ENCODE measurements around the gene RABGAP1.

The RABGAP1 gene

DNA sequence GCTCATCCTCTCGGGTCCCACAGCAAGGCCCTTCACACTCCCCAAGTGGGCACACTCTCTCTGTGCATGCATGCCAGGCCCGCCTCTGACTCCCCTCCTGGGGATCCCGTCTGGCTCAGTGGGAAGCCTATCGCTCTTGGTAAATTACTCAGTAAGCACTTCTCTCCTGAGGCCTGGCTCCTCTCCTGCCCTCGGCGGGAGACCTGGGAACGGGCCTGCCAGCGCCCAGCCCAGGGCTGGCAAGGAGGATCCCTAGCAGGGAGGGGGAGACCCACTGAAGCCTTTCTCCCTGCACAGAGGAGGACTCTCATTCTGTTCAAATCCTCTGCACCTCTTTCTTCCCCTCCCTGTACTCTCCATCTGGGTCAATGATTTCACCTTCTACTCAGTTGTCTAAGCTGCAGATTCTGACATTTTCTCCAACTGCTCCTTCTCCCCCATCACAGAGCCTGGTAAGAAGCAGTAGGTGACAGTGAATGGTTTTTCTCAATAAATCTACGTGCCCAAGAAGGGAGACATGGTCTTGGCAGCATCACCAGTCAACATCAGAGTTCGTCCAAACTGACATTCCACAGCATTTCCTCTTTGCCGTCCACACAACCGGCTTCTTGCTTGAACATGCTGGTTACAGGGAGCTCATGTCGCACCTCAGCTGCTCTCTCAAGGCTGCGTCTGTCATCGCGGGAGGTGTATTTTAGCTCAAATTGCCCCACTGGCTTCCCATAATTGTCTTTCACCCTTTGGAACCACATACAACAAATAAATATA, 174.5 kb downstream of the RABGAP1 start:
- DNase-seq: no peak

DNA sequence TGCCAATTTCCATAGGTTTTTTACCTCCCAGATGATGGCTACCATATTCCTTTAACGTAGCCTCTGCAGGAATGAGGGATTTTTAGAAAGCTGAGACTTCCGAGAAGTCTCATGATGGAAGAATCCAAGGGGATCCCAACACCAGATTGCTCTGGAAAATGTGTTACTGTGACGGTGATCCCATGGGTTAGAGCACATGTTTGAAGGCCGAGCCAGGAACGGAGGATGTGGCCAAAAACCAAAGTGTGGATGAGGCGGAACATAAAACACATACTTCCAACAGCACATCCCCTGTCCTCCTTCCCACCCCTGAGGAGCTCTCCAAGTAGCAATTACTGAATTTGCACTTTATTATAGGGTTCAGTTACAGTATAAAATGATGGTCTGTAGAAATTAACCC, 175.2 kb downstream of the RABGAP1 start:
- DNase-seq: no peak

DNA sequence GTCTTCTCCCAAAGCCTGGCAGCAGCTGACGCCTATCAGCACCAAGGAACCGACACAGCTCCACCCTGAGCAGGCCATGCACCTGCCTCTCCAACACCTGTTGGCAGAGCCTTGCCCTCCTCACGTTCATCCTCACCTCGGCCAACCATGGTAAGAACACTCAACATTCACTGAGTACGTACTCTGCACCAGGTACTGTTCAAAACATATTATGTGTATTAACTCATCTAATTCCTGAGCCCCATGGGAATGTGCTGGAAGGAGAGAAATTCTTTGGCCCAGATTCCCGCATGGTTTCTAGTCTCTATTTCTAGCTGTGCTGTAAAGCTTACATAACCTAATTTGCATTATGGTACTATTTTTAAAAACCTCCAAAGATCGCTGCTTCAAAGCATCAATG, 178.7 kb downstream of the RABGAP1 start:
- no peak for DNase-seq

DNA sequence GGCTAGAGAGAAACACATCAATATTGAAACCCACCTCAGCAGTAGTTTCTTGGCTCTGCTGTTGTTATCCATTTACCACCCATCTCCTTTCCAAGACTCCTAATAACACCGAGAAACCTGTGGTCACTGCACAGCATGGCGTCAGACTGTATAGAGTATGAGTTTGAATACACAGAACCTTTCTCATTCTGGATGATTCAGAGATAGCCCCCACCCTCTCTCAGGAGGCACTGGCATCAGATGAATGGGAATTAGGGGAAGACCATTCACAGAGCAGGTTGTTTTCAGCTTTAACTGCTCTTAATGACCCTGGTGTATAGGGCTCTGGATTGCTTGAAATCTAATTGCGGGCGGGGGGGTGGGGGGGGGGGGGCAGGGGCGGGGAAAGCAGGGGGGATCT, 179.3 kb downstream of the RABGAP1 start:
- DNase-seq: no peak

DNA sequence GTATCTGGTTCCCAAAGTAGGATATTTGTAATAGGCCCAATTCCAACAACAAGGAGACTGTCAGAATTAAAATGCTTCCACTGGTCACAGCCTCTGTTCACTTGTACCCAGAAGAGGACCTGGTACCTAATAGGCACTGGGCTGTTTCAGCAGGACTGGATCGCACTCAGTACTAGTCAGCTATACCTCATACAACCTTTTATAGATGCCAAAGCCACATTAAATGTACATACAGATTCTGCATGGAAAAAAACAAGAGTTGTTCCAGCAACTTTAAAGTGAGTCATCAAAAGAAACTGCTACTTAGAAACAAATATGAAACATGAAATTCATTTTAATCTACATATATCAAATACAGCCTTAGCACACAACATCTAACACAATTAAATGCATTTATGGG, 180.1 kb downstream of the RABGAP1 start:
- no peak for DNase-seq

DNA sequence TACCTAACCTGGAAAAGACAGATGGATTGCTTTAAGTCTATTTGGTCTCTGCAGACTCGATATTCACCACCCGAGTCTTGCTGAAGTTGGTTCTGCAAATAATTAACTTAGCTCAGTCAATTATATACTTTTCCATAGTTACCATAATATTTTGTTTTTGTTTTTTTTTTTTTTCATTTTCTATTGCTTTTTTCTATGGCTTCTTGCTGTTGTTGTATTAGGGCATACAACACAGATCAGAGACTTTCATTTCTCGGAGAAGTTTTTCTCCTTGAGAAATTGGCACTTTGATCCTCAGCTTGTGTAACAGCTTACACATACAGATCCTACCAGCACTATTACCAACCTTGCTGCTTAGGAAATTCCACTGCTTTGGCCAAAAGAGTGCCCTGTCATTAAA, 180.6 kb downstream of the RABGAP1 start:
- DNase-seq: no peak

DNA sequence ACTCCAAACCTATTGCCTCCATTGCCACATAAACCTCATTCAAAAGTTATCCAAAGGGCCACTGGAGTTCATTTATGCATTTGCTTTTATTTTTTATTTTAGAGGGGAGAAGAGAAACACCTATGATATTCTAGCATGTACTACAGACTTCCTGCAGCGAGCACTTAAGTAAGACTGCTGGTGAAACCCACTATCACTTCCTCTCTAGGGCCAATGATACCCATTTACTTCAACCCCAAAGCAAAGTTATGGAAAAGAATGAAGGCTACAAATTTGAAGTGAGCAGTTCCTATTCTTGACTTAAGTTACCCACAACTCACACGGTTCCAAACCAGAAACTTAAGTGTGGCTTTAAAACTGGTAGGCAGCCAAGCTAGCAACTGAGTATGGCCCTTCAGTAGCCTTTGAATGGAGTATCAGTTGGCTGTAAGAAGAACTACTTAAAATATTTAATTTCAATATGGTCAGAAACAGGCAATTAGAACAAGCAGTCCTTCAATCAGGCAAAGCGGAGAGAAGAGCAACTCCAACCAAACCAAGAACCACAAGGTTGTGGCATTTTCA, 186.8 kb downstream of the RABGAP1 start:
- DNase-seq: no peak

DNA sequence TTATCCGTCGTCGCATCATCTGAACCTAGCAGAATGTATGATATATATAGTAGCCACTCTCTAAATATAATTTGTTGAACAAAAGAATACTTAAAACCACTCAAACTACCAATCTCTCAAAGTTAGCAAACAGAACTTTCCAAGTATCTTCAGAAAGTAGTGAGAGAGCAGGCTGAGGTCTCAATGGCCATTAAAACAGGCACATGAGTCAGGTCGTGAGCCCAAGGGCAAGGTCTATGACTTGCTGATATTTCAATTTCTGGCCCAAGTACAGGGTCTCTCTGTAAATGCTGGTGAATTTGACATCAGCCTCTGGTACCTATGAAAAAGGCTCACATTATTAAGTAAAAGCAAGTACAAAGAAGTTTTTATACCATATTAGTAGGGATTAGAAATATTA, 187.8 kb downstream of the RABGAP1 start:
- no peak for DNase-seq

DNA sequence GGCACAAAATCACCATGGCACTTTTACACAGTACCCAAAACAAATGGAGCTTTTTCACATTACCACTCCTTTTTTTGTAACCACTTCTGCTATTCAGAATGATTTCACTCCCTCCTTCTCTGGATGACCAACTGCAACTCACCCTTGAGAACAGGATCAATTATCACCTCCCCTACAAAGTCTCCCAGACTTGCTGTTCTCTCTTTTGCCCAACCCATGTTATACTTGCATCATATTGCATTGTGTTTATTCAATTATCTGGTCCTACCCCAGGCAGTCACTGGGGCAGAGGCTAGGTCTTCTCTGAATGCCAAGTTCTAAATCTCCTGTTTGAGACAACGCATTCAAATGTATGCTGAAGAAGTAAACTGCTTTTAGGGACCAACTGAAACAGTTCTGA, 188.6 kb downstream of the RABGAP1 start:
- no peak for DNase-seq

DNA sequence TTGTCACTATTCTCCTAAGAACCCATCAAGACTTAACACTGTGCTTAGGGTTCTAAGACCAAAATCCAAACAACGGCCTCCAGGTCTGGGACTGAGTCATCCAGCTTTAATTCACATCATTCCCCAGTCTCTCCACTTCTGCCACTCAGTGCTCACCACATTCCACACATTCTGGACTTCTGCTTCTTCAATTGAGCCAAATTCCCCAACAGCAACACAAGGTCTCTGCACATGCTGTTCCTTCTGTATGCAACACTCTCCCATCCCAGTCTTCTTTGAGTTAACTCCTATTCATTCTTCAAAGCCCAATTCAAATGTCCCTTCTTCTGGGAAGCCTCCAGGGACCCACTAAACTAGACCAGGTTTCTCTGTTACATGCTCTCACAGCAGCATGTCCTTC, 190.4 kb downstream of the RABGAP1 start:
- DNase-seq: no peak

DNA sequence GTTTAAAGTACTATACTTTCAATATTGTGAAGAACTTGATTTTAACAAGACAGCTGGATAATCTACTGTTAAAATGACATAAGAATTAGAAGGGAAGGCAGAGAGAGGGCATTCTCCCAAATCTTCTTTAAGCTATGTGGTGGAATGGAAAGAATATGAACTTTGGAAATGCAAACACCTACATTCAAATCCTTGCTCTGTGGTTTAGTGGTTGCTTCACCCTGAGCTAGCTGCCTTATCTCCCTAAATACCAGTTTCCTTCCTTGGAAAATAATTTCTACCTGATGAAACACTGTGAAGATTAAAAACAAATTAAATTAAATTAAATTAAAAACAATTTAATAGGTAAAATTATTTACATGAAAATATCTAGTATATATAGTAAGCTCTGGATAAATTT, 191.2 kb downstream of the RABGAP1 start:
- no peak for DNase-seq

DNA sequence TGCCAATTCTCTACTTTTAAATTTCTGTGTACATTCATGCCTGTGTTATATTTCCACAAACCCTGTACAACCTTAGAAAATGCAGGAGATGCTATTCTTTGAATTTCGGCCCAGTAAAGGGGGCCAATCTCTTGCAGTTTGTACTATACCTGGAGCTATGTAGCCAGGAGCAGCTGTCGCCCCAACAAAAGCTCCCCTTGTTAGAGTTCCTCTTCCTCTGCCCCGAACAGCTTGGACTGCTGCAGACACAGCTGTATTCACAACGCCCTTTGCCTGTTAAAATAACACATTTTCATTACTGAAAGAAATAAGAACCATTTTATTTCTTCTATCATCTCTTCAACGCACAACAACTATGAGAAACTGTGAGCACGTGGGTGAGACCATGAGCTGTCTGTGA, 191.9 kb downstream of the RABGAP1 start:
- no peak for DNase-seq

DNA sequence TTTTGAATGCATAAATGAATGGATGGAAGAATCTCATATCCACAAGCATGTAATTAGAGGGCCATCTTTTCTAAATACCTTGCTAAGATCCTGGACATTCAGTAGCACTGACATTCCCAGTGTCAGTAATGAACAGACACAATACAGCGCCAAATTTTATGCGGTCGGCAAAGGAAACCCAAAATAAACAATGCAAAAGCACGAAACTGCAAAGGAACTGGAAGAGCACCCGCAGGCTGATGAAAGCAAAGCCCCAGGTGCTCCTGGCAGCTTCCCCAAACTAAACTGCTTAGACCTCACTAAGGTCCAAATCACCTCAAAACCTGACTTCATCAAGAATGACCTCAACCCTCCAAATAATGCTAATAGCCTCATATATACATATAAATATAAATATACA, 194.6 kb downstream of the RABGAP1 start:
- no peak for DNase-seq

DNA sequence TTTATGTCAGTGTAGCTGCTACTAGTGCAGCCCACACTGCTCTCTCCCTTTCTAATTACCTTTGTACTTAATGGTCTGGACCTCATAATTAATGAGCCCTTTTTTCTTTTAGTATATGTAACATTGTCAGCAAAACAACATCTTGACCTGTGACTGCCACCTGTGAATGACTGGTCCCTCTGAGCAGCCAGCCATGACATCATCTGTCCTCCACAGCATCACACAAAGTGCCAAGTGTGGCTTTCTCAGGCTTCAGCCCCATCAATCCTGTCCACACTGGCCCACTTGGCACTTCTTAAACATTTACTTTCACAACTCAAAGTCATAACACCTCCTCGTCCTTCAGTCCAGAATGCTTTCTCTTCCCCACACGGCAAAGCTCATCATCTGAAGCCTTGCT, 197.3 kb downstream of the RABGAP1 start:
- DNase-seq: no peak

DNA sequence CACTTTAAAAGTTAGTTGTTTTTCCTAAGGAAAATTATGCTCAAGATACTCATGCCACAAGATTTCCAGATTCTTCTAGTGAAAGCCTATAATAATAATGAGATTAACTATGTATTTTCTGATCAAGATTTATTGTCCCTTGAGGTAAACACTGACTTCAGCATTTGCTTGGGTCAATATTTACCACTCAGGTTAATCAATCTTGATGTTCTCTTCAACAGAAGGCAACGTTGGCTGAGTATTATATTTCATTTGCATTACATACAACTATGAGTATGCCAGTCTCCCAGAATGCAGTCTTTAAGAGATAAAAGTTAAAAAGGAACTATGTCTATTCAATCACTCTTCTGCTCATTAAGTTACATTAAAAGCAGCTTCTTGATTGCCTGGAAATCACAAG, 208.2 kb downstream of the RABGAP1 start:
- no peak for DNase-seq

DNA sequence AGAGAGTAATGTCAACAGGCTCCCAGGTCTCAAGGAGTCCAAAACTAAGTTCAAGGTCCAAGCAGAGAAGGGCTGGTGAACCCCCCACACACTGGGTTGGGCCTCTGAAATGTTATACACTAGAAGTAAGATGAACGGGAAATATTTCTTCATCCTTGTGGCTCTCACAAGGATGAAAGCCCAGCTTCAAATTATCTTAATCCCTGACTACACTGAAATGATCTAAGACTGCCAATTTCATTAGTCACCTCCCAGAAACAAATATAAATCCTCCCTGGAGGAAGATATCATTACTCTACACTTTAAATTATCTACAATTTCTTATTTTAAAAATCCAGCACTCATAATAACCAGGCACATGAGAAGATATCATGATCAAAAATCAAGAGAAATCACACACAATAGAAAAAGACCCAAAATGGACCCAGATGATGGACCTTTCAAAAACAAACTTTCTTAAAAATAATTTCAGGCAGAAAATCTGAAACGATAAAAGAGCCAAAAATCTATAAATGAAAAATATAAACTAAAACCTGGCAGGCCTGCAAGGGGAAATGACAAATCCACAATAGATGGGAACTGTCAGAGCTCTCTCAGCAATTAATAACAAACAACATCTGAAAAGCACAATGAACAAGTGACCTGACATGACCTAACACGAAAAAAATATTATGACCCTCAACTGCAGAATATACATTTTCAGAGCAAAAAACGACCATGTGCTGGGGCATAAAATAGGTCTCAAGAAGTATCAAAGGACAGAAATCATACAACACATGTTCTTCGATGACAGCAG, 210.1 kb downstream of the RABGAP1 start:
- DNase-seq: no peak
